RKO (cell line): Measurements from ENCODE around the gene WNT3.
"Not testable (repeated sequence)": the region's sequence is repeated elsewhere in the genome, so short reads cannot be mapped to it uniquely, and the experiment has no call there.

Source experiments
- DNase-seq: peaks from one replicate; pipeline ENCODE4 v3.0.0-alpha.2; 2016; ENCODE audit warnings: low spot score

WNT3 gene

DNA sequence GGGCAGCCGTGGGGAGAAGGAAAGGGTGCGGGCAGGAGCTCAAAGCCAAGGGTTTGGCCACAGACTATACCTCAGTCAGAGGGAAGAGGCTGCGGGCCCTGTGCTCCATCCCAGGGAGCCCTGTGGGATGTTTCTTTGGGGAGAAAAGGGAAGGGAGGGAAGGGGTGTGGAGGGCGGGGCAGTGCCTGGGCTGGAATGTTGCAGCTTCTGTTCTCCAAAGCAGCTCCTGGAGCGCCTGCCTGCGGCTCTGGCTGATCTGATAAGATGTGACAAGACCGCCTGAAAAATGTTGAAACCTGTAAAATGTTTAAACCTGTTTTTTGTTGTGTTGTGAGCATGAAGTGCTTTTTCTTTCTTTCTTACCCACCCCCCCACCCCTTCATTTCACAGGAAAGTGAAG, 32.8 kb downstream of the WNT3 start:
- no peak for DNase-seq

DNA sequence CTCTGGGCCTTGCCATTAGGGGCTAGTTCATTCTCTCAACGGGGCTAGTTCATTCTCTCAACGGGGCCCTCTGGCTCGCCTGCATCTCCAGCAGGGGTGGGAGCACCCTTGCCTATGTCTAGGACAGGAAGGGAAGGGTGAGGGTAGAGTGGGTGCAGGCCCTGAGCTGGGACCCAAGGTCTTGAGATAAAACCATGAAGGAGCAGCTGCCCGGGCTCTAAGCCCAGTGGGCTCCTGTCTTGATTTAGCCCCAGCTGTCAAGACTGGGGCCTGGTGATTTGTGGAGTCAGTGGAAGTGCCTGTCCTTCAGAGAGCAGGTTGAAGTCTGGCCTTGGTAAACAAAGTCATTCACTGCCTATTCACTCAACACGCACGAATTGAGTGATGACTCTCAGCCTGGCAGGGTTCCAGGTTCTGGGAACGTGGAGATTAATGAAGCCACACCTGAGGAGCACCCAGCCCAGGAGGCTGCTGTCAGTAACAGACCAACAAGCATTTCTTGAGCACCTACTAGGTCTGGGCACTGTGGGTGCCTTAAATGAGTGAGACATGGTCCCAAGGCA, 35.4 kb downstream of the WNT3 start:
- no peak for DNase-seq

DNA sequence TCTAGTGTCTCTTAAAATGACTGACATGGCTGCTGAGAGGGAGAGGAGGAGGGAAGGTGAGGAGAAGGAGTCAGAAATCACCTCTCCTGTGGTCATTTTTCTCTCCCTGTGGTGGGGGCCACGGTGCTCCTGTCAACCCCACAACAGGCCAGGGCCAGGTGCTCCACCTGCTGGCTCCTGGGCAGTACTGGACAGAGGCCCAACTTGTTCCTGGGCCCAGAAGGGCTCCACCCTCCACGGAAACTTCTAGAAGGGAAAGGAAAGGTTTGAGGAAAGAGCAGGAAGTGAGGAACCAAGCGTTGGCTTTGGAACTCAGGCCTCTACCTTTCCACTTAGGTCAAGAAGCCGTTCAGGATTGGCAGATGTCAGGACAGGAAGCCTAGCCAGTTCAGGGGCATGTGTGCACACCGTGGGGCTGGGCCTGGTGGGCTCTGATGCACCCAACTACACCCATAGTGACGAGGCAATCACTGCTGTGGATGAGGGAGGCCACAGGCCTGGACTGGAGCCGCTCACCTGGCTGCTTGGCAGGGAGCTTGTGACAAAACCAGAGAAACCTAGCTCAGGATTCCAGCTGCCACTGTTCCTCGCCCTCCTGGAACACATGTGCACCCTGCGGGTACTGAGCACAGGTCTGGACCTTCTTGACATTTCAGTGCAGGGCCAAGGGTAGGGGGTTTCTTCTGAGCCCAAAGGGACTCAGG, 36.1 kb downstream of the WNT3 start:
- peak; percentile 45 for DNase-seq

DNA sequence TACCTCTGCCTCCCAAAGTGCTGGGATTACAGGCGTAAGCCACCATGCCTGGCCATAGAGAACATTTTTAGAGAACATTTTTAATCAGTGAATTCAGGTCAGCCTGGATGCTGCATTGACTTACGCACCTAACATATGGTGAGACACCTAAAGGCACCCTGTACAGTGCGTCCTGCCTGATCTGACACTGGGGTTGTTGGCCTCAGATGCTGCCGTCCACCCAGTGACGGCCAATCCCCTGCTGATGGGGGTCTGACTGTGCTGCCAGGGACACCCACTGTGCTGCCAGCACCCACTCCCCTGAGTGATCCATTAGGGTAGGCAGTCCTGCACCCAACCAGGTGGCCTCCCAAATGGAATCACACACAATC, 38.5 kb downstream of the WNT3 start:
- no peak for DNase-seq

DNA sequence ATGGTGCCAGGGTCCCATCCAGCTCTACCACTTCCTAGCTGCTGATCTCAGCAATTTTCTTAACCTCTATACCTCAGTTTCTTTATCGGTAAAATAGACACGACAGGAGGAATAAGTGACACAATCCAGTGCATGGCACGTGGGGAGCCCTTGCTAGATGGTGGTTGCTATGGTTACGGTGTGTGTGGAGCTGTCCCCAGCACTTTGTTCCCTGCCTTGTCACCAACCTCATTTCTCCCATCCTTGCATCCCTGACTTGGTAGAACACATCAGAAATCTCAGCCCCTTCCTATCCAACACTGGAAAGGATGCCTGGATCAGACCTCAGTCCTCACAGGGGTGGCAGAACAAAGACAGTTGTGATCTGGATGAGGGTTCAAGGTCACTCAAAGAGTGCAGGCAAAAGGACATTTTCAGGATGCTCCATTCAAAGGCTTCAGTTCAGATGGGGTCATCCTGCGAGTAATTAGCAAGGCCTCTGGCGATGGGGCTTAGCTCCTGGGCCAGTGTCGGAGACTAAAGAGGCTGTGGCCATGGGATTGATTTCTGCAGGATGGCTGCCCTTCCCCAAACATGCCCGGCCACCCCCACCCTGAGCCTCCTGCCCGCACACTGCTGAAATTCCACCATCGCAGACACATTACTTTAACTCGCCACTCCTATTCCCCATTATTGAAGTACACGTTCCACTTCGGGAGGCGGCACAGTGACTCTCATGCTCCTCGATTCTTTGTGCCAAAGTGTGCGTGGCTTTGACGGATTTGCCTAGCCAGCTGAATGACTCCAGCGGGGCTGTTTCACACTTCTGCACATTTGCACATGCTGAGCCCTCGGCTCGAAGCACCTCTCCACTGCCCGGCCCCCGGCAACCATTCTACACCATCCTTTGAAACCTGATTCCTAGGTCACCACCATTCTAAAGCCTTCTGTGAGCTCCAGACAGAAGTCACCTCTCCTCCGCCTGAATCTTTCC, 40.3 kb downstream of the WNT3 start:
- peak; percentile 30 for DNase-seq

DNA sequence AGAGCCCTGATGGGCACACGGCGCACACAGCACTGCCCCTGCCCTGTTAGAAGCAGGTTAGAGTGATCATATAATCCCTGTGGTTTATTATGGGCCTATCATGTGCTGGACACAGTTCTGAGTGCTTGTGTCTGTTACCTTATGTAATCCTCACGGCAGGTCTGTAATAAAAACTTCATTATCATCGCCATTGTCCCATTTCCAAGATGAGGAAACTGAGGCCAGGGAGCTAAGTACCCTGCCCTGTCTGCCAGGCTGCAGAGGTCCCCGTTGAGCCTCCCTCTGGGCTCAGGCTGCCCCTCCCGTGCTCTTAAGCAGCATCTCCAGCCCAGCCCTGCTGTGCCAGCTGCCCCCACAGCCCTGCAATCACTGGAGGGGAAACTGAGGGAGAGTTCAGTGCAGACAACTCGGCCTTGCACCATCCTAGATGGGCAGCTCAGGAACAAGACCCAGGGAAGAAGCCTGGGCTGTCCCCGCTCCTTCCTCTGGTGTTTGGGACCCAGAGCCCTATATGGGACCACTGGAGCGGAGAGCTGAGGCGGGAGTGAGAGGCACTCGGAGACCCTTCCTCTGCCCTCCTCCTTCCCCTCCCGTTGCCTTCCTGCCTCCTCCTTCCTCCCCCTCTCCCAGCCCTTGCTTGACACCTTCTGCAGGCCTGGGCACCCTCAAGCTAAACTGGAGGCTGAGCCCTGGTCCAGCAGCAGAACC, 42.0 kb downstream of the WNT3 start:
- no peak for DNase-seq

DNA sequence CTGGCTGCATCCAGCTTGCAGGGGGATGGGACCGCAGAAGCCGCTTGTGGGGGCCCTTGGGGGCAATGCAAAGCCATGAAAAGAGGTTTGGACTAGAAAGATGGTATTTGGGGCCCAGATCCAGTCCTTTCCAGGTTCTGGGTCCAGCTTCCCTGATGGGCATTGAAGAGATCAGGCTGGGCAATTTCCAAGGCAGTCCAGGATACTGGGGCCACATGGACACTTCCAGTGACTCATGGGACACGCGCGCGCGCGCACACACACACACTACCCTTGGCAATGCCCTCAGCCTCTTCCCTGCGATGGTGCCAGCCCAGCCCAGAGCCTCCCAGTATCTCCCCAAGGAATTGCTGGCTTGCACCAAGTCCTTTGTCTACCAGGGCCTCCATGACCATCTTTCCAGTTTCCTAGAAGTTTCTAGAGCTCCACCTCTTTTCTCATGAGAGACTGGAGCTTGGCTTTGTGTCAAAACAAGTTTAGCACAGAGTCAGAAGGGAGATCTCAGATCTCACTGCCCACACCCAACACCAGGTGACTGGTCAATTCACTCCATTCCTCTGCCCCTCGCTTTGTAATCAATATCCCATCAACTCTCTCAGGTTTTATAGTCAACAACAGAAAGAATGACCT, 44.3 kb downstream of the WNT3 start:
- no peak for DNase-seq

DNA sequence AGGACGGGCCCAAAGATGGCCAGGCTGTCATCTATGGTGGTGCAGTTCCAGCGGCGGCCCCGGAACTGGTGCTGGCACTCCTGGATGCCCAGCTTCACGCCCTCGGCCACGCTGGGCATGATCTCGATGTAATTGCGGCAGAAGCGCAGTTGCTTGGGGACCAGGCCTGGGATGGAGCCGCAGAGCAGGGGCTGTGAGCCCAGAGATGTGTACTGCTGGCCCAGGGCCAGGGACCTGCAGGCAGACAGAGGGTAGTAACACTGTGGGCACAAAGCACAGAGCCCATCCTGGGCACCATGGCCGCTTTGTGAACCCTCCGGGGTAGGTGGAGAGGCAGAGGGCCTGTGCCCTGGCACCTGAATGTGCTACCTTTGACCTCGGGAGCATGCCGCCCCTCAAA, 44.8 kb downstream of the WNT3 start:
- DNase-seq: no peak

DNA sequence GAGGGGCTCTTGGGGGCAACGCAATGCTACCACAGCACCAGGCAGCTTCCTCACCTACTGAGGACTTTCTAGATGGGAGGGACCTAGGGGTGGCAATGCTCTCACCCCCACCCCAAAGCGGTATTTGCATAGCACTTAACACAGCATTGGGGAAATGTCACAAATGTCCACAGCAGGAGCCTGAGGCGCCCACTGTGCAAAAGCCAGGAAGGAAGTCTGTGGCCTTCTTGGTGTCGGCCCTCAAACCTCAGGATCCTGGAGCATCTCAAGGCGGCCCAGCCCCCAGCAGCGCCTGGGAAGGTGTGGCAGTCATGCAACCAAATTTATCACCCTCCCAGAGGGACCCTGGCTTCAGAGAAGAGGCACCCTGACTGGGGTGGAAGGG, 45.3 kb downstream of the WNT3 start:
- no peak for DNase-seq

DNA sequence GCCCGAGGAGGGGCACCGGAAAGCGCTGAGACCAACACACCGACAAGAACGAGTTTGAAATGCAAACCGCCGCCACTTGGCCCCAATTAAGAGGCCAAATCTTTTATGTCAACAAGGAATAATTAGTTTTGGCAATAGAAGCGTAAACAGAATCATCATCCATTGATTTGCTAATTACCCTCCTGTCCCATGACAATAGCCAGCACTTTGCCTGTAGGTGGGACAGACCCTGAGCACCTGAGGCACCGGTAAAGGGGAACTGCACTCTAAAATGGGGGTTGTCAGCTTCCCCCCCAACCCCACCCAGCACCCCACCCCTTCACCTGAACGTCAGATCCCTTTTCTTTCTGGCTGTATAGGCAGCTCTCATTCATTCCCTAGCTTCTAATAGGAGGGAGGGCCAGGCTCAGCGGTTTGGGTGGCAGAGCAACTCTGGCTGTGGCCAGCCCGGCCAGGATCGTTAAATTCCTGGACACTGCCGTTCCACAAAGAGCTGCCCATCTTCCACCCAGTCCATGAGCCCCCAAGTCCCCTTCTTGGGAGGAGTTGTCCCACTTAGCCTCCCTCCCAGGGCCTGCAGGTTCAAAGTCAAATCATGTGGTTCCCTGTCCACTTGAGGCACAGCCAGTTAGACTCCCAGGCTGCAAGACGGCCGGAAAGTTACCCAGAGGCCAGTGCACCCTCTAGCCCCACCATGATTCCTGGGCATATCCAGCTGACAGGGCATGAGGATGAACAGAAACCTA, 45.8 kb downstream of the WNT3 start:
- no peak for DNase-seq

DNA sequence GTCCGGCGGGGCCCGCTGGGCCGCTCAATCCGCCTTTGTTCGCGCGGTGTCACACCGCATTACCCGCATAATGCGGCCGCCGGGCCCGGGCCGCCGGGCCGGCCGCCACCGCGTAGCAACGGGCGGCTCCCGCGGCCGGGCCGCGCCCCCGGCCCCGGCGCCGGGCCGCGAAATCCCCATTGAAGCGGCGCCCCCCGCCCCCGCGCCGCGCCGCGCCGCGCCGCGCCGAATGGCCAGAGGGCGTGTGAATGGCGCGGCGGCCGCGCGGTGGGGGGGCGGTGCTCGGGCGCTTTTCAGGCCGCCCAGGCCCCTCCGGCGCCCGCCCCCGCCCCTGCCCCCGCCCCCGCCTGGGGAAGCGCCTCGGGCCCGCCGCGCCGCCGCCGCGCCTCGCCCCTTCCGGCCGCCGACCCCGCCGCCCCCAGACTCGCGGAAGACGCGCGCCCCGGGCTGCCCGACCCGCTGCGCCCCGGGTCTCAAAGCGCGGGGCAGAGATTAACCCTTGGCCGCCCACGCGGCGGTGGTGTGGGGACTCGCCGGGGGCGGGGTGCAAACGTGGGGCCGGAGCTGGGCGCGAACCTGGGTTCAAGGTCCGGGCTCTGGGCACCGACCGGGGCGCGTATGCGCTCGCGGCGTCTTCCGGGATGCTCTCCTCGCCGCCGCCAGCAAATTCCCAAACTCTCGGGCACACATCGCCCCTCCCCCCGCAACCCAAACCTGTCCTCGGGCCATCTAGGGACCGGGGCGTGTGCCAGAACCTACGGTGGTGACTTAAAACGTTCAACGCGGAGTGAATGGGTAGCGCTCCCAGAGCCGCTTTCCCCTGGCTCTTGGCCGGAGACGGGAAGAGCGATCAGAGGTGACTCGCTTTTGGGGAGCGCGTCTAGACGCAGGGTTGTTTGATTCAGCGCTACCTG, 46.7 kb downstream of the WNT3 start:
- DNase-seq: peak; percentile 78

DNA sequence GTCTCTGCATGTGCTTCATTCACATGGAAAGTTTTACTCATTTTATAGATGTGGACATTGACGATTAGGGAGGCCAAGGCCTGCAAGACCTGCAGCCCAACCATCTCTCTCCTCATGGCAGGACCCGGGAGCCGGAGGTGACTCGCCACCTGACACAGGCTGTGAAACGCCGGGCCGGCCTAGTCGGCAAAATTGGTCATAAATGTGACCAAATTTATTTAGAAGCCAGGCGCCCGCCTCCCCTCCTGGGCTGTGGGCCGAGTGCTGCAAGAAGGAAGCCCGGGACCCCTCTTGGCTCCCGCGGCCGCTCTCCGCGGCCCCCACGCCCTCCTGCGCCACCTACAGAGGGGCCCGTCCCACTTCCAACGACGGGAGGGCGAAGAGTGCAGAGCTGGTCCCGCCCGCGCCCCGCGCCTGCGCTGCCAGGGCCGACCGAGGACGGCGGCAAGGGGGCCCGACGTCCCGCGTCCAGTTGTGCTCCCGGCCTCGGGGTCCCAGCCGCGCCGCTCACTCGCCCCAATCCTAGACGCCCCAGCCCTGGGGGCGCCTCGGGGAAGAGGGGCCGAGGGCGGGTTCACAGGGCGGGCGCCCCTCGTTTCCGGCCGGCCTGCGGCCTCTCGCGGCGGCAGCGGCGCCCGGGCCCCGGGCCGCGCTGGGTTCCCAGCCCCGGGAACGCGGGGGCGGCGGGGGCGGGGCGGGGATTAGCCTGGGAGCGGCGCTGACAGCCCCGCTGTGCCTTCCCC, 47.5 kb downstream of the WNT3 start:
- peak; percentile 59 for DNase-seq

DNA sequence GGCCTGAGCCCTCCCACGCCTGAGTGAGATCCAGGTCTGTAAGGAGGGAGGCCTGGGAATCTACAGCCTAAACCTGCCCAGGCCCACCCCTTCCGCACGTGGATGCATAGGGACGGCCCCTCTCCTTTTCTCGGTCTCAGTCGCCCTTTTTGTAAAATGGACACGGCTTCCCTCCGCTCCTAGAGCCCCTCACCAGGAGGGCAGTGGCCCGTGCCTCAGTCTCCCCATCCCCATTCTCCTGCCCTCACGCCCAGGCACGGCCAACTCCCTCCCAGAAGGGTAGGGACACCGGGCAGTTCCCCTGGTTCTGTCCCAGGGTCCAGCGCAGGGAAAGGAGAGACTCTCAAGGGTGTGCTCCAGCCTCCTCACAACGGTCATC, 48.1 kb downstream of the WNT3 start:
- DNase-seq: no peak

DNA sequence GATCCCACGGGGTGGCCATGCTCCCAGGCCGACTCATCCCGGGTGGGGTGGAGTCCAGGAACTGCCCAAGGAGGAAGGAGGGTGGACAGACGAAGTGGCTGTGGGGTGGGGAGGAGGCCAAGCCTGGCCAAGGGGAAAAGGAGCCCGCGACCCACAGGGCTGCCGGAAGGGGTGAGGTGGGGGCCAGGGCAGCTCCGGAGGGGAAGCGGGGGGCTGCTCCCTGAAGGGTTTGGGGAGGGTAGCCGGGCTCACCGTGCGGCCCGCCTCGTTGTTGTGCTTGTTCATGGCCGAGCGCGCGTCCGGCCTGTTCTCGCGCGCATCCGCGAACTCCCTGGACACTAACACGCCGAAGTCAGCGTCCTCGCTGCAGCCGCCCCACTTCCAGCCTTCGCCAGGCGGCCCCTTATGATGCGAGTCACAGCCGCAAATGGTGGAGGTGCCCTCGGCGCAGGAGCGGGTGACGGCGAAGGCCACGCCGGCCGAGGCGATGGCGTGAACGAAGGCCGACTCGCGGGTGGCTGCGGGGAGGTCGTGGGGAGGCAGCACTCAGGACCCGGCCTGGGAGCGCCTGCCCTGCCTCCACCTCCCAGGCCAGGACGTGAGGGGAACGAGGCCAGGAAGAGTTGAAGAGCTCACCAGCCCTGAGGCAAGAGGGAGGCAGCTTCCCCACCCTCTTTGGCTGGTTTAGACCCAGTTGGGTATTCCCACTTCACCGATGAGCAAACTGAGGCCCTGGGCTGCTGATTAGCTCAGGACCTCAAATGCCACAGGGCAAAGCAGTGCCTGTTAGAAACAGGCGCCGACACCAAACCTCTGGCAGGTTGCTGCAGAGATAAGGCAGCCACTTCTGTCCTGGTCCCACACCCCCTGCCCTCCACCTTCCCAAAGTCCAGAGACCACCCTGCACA, 48.7 kb downstream of the WNT3 start:
- DNase-seq: no peak

DNA sequence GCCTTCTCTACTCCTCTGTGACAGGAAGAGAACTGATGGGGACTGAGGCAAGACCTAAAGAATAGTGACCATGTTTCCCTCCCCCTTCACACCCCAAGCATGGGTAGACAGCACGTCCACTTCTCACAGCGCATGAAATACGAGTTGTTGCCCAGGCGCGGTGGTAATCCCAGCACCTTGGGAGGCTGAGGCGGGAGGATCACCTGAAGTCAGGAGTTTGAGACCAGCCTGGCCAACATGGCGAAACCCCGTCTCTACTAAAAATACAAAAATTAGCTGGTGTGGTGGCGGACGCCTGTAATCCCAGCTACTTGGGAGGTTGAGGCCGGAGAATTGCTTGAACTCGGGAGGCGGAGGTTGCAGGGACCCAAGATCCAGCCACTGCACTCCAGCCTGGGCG, 49.6 kb downstream of the WNT3 start:
- not testable (repeated sequence) for DNase-seq

DNA sequence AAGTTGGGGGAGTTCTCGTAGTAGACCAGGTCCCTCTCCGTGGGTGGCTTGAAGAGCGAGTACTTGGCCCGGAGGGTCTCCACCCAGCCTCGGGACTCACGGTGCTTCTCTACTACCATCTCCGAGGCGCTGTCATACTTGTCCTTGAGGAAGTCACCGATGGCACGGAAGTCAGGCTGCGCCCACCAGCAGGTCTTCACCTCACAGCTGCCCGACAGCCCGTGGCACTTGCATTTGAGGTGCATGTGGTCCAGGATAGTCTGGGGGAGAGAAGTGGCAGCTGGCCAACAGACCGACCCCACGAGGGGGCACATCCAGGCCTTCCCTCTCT, 50.0 kb downstream of the WNT3 start:
- DNase-seq: no peak

DNA sequence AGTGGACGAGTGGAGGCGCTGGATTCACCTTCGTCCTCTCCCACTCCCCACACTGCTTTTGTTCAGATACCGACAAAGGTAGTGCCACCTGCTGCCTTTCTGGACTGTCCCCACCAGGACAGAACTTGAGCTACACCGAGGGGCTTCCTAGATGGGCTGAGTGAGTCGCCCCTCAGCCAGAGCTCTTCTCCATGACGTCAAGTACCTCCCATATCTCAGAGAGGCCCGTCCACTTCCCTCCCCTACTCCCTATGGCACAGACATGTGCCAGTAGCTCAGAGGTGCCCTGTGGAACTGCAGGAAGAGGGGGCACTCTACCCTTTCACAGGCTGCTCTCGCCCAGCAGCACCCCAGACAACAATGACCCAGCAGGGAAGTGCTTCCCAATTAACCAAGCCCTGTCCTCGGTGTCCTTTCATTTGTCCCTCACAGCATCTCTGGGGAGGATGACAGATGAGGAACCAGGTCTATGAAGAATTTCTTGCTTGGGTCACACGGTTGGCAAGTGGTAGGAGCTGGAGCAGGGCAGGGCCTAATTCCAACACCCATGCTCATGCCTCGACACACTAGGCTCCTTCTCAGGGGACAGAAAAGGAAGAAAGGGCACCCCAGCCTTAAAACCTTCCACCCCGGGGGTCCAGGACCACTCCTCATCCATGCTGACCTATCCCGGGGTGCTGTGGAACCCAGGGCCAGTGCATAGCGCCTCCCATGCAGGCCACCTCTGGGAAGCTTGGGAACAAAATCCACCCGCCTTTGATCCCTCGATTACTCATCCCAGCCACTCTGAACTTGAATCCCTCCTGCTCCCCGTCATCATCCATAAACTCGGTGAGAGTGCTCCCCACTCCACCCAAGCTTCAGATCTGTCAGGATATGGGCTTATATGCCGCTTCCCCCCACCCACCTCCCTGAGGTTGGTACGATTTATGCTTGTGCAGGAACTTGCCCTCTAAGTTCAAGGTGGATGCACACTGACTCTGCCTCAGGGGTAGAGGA, 51.7 kb downstream of the WNT3 start:
- DNase-seq: no peak
